GM18858 (cell line): ENCODE data around the gene CBARP.
"Not testable (repeated sequence)": the region's sequence is repeated elsewhere in the genome, so short reads cannot be mapped to it uniquely, and the experiment has no call there.

Experiments used
- ATAC-seq: cut with Tn5 transposase; IDR thresholded peaks from one replicate; pipeline ENCODE4 v1.9.1; 2021; ENCODE audit not compliant: unreplicated experiment

Gene CBARP

DNA sequence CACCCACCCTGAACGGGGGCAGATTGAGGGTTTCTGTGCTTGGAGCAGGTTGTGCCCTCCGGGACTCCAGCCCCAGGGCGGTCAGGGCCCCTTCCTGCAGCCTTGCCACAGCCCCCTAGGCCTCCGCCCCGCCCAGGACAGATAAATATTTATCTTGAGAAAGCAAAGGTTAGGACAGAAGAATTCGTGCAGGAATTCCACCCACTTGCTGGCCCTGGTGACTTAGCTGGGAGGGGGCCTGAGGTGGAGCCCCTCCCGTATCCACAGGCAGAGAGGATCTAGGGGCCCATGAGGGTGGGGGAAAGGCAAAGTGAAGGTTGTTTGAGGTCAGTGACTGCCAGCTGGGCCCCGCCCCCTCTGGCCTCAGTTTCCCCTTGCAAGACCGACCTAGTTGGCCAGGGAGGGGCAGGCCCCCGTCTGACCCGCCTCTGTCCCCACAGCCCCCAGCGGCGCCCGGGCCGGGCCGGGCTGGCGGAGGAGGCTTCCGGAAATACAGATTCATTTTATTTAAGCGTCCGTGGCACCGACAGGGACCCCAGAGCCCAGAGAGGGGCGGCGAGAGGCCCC, 15.8 kb upstream of the CBARP start:
- ATAC-seq: no peak

DNA sequence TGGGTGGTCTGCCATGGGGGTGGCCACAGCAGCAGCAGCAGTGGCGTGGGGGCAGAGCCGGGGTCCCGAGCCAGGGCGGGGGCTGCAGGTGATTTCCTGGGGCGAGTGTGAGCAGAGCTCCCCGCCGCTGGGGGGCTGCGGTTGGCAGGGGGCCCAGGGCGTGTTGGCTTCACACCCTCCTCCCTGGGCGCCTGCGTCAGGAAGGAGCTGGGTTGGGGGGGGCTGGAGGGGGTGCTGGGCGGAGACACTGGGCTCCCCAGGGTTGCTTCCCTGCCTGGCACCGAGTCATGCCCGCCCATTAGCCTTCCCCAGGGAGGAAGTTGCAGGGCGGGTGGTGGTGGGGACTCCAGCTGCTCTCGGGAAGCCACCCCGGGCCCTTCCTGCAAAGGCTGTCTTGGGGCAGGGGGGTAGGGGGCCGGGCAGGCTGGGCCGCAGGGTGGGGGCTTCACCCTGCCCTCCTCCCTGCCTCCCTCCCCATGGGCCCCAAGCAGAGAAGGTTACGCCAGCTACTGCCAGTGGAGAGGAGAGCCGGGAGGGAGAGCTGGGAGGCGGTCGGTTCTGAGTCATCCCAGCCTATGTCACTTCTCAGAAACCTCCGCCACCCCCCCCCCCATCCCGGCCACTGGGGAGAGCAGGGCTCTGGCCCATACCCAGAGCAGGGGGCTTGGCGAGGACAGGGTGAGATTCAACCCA, 15.2 kb upstream of the CBARP start:
- no peak for ATAC-seq

DNA sequence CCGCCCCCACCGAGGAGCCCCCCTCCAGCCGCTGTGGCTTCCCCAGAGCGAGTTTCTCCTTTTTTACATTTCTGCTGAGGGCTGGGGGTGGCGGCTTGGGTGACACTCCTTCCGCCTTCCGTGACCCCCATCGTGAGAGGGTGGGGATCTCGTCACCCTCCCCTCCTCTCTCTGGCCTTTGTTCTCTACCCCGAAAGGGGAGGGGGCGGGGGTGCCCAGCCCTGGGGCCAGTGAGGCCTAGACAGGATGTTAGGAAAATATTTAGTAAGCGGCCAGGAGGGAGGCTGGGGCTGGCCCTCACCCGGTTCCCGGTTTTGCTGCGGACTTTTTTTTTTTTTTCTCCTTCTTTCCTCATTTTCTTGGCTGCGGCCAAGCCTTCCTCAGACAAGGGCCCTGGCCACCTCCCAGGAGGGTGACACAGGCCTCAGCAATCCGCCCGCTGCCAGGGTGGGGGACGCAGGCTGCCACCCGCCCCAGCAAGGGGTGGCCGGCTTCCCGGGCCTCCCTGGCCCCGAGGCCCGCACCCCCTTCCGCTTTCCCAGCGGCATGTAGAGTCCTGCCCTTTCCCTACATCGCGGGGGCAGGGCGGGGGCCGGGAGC, 14.5 kb upstream of the CBARP start:
- no peak for ATAC-seq

DNA sequence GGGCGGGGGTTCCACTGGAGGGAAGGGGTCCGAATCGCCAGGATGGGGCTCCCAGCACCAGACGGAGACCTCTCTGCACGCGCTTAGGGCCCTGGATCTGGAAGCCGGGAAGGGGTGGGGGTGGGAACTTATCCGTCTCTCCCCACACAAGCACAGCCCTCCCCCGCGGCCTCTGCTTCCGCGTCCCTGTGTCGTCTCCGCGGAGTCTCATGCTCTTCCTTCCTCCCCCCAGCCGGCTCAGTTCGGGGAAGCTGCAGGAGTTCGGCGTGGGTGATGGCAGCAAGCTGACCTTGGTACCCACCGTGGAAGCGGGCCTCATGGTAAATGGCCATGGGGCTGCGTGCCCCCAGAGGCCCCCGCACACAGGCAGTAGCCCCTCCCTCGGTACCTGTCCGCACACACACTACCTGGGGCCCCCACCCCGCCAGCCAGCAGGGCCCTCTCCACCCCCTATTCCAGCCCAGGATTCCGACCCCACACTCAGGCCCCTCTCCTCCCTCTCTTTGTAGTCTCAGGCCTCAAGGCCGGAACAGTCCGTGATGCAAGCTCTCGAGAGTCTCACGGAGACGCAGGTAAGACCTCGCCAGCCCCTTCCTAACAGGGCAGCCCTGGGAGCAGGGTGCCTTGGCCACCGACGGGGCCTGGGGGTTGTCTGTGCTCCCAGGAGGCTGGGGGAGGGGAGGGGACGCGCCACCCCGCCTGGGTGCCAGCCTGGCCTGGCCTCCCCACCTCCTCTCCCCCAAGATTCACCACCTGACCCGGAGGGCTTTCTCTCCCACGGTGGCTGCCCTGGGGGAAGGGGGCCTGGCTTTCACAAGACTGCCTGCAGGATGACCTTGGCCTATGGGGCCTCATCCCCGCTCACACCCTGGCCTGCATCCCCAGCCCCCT, 13.8 kb upstream of the CBARP start:
- ATAC-seq: no peak

DNA sequence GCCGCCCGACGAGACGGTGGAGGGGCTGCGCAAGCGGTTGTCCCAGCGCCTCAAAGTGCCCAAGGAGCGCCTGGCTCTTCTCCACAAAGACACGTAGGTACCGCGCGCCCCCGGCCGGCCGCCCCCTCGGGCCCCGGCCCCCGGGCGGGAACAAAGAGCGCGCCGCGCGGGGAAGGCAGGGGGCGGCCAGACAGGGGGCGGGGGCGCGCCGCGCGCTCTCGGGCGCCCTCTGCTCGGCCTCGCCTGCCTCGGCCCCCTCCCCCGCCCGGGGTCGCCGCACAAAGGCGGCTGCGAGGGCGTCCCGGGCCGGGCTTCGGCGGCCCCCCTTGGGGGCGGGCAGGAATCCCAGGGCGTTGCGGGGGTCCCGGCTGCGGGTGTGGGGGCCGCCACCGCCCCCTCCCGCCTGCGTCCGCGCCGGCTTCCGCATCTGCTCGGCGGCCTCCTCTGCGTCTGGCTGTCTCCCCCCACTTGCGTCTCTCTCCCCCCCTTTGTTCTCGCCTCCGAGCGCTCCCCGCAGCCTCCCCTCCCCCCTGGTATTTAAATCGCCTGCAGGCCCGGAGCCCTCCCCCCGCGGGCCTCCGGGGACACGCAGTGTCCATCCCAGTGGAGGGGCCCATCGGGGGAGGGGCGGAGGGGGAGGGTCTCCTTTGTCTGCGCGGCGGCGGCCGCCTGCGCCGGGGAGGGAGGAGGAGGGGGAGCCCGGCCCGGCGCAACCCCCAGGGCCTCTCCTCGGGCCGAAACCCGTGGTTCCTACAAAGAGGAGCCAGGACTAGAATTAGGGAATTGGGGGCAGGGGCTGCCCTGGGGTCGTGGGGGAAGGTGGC, 12.8 kb upstream of the CBARP start:
- no peak for ATAC-seq

DNA sequence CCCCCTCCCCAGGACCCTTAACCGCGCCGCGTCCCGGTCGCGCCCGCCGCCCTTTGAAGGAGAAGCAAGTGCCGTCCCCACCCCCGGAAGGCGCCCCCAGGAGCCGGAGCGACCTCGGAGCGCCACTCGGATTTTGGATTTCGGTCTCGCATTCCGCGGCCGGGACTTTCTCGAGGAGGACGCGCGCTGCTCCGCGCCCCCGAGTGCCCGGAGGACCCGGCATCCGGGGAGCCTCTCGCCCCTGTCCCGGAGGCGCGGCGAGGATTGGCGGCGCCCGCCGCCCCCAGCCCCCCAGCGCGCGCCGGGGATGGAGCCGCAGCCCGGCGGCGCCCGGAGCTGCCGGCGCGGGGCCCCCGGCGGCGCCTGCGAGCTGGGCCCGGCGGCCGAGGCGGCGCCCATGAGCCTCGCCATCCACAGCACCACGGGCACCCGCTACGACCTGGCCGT, 12.2 kb upstream of the CBARP start:
- no peak for ATAC-seq

DNA sequence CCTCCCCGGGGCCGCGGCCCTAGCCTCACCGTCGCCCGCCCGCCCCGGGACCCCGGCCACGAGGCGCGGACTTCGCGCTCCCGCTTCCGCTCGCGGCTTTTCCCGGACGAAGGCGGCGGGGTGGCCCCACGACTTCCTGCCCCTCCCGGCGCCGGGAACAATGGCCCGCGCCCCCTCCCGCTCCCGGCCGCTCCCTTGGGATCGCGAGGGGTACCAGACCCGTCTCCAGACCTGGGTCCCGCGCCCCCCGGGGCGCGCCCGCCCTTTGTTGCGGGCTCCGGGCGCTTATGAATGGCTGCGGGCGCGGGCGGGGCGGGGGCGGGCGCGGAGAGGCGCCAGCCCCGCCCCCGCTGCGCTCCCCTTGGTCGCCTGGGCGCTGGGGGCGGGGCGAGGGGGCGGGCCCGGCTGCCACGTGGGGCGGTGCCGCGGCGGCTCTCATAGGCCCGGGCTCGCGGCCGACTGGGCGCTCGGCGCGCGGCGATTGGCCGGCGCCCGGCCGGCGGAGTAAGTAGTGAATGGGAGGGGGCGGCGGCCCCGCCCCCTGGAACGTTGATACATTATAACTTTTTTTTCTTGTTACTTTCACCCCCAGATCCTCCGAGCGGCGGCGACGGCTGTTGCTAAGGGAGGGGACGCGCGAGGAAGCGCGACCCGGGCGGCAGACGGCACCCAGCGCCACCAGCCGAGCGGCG, 11.6 kb upstream of the CBARP start:
- no peak for ATAC-seq

DNA sequence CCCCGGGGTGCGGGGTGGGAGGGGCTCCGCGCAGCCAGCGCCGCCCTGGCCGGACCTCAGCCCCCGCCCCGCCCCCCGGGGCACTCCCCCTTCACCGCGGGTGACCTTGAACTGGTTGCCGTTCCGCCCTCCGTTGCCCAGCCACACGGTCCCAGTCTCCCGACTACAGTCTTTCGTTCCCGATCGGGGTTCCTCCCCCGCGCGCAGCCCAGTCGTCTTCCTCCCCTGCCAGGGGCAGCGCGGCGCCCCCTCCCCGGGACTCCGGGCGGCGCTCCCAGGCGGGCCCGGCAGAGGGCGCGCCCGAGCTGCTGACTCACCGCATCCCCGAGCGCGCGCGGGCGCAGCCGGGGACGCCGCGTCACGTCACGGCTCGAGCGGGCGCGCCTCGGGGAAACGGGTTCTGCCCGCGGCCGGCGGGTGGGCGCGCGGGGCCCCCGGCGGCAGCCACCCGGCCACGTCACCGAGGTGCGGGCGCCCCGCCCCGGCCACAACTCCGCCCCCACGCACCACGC, 11.0 kb upstream of the CBARP start:
- ATAC-seq: no peak

DNA sequence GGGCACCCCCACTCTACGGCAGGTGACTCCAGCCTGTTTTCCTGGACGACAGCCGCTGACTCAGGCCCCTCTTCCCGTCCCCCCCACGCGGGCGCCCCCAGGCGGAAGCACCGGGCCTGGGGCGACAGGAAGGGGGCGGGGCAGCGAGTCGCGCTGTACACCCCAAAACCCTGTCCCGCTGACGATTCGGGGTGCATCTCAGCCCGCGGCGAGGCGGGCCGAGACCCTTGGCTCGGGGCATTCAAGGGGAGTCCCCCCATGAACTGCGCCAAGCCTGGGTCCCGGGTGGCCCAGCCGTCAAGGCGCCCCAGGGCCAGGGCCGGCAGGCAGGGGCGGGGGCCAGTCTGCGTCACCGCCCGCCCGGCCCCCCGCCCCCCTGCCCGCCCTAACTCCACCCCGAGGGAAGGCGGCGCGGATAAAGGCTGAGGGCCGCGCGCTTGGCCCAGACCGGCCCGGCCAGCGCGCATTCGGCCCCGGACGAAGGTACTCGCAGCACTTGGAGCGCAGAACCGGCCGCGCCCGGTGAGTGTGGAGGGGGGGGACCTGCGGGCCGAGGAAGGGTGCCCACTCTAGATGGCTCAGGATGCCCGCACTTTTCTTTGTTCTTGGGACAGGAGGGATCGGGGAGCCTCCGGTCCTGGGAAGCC, 10.5 kb upstream of the CBARP start, which contains the start of gene MIDN:
Gene MIDN, plus strand, starts transcription at position 445 of the 647 bp plus-strand sequence. CDS start 1,714 bp downstream, outside the sequence.
- no peak for ATAC-seq

DNA sequence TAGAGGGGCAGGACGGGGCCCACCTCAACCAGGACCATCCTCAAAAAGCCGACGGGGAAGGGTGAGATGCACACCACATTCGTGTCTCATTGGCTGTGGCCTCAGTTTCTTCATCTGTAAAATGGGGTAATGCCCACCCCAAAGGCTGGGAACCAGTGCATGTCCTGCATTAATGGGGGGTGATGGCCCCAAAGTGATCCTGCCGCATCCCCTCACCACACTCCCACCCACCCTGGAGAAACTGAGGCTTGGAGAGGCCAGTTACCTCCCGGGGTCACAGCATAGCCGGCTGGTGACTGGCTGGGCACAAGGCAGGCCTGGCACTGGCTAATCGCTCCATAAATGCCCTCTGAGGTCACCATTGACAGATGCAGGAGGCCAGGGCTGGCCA, 9.9 kb upstream of the CBARP start:
- ATAC-seq: no peak

DNA sequence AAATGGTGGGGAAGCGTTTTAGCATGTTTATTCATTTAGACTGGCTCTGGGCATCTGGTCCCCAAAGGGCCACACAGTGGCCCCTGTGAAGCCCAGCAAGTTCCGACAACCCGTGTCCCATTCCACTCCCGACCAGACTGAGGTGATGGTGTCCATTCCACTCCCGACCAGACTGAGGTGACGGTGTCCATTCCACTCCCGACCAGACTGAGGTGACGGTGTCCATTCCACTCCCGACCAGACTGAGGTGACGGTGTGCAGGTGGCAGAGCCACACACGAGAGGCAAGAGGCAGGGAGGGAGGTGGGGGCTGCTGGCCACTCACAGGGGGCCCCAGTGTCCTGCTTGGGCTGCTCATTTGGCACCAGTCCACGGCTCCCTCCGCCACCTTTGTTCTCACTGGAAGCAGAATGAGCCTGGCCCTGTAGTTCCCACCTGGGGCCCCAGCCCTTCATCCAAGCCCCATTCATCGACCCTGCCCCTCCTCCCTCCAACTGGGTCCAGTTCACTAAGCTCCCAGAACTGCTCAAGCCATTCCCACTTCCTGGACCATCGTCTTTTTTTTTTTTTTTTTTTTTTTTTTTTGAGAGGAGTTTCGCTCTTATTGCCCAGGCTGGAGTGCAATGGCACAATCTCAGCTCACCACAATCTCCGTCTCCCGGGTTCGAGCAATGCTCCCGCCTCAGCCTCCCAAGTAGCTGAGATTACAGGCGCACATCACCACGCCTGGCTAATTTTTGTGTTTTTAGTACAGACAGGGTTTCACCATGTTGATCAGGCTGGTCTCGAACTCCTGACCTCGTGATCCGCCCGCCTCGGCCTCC, 8.7 kb upstream of the CBARP start:
- ATAC-seq: not testable (repeated sequence)

DNA sequence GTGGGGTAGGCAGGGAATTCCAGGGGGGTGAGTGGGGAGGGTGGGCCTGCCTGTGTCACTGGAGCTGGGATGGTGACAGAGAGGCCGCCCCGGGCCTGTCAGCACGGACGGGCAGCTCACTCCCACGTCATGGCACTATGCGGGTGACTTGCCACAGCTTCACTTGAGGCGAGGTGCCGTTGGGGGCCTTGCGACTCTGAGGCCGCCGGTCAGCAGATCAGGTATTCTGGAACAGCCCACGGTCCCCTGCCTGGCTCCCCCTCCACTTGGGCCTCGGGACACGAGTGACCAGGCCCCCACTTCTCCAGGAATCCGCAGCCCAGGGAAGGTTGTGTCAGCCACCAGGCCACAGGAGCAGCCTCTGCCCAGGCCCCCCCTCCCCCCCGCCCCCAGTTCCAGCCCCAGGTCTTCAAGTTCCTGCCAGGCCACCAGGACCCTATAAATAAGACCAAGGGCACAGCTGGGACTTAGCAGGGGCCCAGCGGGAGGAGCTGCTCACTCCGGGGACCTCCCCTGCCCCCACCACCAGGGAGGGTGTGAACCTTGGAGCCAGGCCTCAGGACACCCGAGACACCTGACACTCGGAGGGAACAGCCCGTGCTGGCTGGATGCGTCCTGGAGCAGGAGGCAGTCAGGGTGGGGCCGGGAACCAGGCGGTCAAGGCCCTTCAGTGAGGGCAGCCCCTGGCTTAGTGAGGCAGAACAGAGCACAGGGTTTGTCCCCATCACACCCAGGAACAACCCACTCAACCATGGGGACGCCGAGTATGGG, 7.9 kb upstream of the CBARP start:
- ATAC-seq: no peak

DNA sequence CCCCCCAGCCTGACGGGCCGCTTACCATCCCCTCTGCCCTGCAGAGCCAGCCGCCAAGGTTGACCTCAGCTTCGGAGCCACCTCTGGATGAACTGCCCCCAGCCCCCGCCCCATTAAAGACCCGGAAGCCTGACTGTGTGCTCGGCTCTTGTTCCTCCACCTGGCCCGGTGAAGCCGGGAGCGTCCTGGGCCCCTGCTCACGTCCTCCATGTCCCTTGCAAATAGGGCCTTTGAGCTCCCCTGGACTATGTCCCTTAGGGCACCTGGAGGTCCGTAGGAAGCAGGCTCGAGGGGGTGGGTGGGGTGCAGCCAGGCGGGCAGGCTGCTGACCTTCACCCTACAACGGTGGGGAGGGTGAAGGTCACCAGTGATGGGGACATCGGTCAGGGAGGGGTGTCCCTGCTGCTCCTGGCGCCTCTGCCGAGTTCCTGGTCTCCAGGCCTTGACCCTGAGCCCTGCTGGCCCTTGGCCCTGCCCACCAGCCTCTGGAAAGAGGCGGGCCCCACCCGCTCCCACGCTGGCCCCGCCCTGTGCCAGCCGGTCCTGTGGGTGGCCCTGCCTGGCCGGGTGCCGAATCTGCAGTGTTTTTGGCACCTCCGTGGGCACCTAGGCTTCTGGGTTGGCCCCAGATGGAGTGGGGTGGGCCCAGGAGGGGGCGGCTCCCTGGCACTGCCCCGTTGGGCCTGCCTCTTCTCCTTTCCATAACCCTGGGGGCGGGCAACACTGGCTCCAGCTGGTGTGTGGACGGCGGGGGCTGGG, 7.1 kb upstream of the CBARP start:
- ATAC-seq: no peak

DNA sequence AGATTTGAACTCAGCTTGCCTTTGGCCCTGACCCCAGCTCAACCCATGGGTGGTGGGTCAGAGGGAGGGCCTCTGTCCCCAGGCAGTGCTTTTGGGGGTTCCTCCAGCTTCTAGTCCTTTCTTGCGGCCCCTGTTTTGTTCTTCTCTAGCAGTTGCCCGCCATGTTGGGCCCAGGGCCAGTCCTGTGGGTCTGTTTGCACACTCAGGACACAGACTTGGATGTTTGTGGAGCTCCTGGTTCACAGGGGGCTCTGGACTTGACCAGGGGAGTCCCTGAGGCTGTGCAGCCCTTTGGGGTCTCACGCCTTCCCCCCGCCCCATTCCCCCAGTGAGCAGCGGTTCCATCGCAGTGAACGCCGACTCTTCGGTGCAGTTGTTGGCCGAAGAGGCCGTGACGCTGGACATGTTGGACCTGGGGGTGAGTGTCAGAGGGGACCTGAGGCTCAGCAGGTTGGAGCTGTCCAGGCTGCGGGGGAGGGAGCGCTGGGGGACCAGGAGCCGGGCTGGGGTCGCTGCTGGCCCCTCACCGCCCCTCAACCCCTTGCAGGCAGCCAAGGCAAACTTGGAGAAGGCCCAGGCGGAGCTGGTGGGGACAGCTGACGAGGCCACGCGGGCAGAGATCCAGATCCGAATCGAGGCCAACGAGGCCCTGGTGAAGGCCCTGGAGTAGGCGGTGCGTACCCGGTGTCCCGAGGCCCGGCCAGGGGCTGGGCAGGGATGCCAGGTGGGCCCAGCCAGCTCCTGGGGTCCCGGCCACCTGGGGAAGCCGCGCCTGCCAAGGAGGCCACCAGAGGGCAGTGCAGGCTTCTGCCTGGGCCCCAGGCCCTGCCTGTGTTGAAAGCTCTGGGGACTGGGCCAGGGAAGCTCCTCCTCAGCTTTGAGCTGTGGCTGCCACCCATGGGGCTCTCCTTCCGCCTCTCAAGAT, 6.2 kb upstream of the CBARP start:
- no peak for ATAC-seq

DNA sequence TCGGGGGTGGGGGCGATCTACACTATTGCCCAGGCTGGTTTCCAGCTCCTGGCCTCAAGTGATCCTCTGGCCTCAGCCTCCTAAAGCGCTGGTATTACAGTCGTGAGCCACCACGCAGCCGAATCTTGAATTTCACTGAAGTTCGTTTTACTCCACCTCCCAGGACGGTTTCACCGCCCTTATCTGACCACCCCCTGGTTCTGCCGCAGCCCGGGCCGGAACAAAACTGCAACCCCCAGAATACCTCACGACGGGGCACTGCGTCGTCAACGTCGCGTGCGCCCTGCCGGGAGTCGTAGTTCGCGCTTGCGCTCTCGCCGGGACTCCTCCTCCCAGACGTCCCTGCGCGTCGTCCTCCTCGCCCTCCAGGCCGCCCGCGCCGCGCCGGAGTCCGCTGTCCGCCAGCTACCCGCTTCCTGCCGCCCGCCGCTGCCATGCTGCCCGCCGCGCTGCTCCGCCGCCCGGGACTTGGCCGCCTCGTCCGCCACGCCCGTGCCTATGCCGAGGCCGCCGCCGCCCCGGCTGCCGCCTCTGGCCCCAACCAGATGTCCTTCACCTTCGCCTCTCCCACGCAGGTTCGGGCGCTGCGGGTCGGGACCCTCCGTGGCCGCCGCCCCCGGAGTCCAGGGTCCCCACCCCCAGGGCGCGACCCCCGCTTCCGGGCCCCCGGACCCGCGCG, 3.8 kb upstream of the CBARP start, which contains the start of gene ATP5F1D:
Gene ATP5F1D, plus strand, starts transcription at position 335 of the 679 bp plus-strand sequence. Its CDS starts 100 bp downstream, at position 435.
- ATAC-seq: no peak
